GM12892 (cell line): ENCODE results near the gene EXOG.

Experiments used
- POLR2A ChIP-seq: IDR thresholded peaks from 2 replicates; pipeline ENCODE4 v1.6.1; 2011; ENCODE audit warnings: low read depth, low read length, control low read depth
- POLR2AphosphoS5 ChIP-seq: IDR thresholded peaks from 2 replicates; pipeline ENCODE4 v1.6.1; 2011; ENCODE audit warnings: low read depth, low read length, control low read depth
- TAF1 ChIP-seq: IDR thresholded peaks from 2 replicates; pipeline ENCODE4 v1.6.1; 2011; ENCODE audit warnings: low read depth, mild to moderate bottlenecking, control low read depth, low read length, borderline replicate concordance

DNA sequence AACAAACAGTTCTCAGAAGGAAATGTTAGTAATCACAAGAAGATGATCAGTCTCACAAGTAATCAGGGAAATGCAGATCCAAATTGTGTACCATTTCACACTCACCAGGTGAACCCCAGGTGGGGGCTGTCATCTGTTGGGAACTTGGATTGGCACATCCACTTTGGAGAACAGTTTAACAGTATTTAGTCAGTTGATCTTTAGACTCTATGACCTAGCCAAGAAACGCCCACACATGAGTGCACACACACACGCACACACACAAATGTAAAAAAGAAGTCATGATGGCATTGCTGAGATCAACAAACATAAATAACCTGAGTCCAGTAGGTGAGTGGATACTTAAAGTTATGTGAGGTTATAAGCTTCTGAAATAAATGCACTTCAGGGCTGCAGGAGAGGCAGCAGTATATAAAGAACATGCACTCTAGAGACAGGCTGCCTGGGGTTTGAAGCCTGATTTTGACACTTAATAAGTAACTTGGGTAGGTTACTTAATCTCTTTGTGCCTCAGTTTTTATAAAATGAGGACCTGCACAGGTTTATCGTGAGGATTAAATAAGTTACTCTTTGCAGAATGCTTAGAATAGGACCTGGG, 24.8 kb upstream of the EXOG start:
- TF ChIP-seq POLR2A = no peak
- TF ChIP-seq POLR2AphosphoS5 = no peak
- TF ChIP-seq TAF1 = no peak
